ENCODE data around the gene PPP6R3.

GRCh38 chr11:68449951-68450350 lies 10.6 kb upstream of the PPP6R3 start:
- no peak for TF ChIP-seq POLR2A (IDR thresholded peaks at IDR 0.05)
- TF ChIP-seq CTCF (IDR thresholded peaks at IDR 0.05): no peak

Data from vagina (tissue), 2 donors.